GM12874 (cell line): ENCODE results near the gene ZYX.

Experiments used
- CTCF ChIP-seq: IDR thresholded peaks from 2 replicates; pipeline ENCODE4 v1.5.1; 2011; ENCODE audit warnings: low read depth, mild to moderate bottlenecking, control low read depth, low read length, moderate library complexity; ENCODE audit not compliant: insufficient read depth

Gene ZYX

GRCh38 chr7:143375298-143376034 is 5.7 kb upstream of the ZYX start:
- no peak for TF ChIP-seq CTCF

- TF ChIP-seq CTCF, result no peak
Measured at GRCh38 chr7:143376396-143376795, 4.7 kb upstream of the ZYX start.

GRCh38 chr7:143379611-143380259 is 1.4 kb upstream of the ZYX start:
- no peak for TF ChIP-seq CTCF

- peak; percentile 84 for TF ChIP-seq CTCF
Measured at GRCh38 chr7:143380260-143380645, 892 bp upstream of the ZYX start.

GRCh38 chr7:143381427-143382125 is 431 bp downstream of the ZYX start:
- no peak for TF ChIP-seq CTCF

GRCh38 chr7:143382126-143382790 is 1.1 kb downstream of the ZYX start:
- no peak for TF ChIP-seq CTCF
